Measurements from ENCODE around the gene GPN3.
"Not testable (repeated sequence)": the region's sequence is repeated elsewhere in the genome, so short reads cannot be mapped to it uniquely, and the experiment has no call there.

Gene GPN3

GRCh38 chr12:110444455-110444854 is 23.6 kb downstream of the GPN3 start:
- no peak for DNase-seq (ENCODE audit: low read depth in 1 of 2, low spot score in 1 of 2)

GRCh38 chr12:110436231-110436630 is 31.8 kb downstream of the GPN3 start:
- DNase-seq (ENCODE audit: low read depth in 1 of 2, low spot score in 1 of 2) = no peak

GRCh38 chr12:110431957-110432587 is 36.0 kb downstream of the GPN3 start:
- no peak for DNase-seq (ENCODE audit: low read depth in 1 of 2, low spot score in 1 of 2)

- not testable (repeated sequence) for DNase-seq (ENCODE audit: low read depth in 1 of 2, low spot score in 1 of 2)
Measured at GRCh38 chr12:110429676-110430075, 38.4 kb downstream of the GPN3 start.

GRCh38 chr12:110426406-110426805 is 41.7 kb downstream of the GPN3 start:
- DNase-seq (ENCODE audit: low read depth in 1 of 2, low spot score in 1 of 2) = no peak

- DNase-seq (ENCODE audit: low read depth in 1 of 2, low spot score in 1 of 2) = no peak
Measured at GRCh38 chr12:110424237-110424636, 43.8 kb downstream of the GPN3 start.

- DNase-seq (ENCODE audit: low read depth in 1 of 2, low spot score in 1 of 2) = no peak
Measured at GRCh38 chr12:110421701-110422100, 46.4 kb downstream of the GPN3 start.

GRCh38 chr12:110421159-110421661 is 46.8 kb downstream of the GPN3 start:
- DNase-seq (ENCODE audit: low read depth in 1 of 2, low spot score in 1 of 2) = no peak

- not testable (repeated sequence) for DNase-seq (ENCODE audit: low read depth in 1 of 2, low spot score in 1 of 2)
Measured at GRCh38 chr12:110420644-110421043, 47.4 kb downstream of the GPN3 start.

GRCh38 chr12:110417113-110417512 is 50.9 kb downstream of the GPN3 start:
- not testable (repeated sequence) for DNase-seq (ENCODE audit: low read depth in 1 of 2, low spot score in 1 of 2)

GRCh38 chr12:110410086-110410485 is 58.0 kb downstream of the GPN3 start:
- not testable (repeated sequence) for DNase-seq (ENCODE audit: low read depth in 1 of 2, low spot score in 1 of 2)

GRCh38 chr12:110405126-110405662 is 62.9 kb downstream of the GPN3 start:
- DNase-seq (ENCODE audit: low read depth in 1 of 2, low spot score in 1 of 2) = not testable (repeated sequence)

GRCh38 chr12:110403976-110404682 is 63.9 kb downstream of the GPN3 start:
- peak; percentile 57 to 62 for DNase-seq (ENCODE audit: low read depth in 1 of 2, low spot score in 1 of 2)

- peak; percentile 73 to 77 for DNase-seq (ENCODE audit: low read depth in 1 of 2, low spot score in 1 of 2)
Measured at GRCh38 chr12:110403146-110403975, 64.7 kb downstream of the GPN3 start, which contains the start of gene ANAPC7. Gene ANAPC7, minus strand, starts transcription at chr12:110403708. Its CDS starts 81 bp downstream, at chr12:110403627.
